ENCODE results near the gene HNRNPK.

Gene HNRNPK

DNA sequence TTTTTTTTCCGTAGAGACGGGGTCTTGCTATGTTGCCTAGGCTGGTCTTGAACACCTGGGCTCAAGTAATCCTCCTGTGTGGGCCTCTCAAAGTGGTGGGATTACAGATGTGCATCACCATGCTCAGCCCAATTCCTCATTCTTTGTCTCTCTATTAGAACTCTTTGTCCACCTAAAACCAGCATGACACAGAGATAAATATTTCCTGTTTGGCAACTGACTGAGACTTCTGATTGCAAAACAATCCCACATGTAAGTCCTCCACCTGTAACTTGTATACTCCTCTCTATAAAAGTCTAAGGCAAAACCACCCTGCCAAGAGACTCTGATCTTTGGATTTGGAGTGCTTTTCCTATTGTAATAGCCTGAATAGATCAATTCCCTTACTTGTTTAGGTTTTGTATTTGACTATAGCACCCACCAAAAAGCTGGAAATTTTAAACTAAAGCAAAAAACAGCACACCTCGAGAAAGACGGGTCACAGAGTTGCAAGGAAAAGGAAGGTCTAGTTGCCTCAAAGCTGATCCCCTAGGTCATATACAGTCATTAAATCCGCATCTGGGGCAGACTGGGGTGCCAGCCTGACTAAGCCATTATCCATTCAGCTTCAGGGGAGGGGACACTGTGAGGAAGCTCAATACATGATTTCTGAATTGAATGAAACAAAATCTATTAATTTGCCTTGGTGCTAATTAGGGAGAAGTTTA, 45.3 kb downstream of the HNRNPK start:
- no peak for DNase-seq (ENCODE audit: low read depth in 2 of 3, low spot score in 1 of 3)

GRCh38 chr9:83933790-83934189, 46.2 kb downstream of the HNRNPK start:
- no peak for DNase-seq (ENCODE audit: low read depth in 2 of 3, low spot score in 1 of 3)

- DNase-seq (ENCODE audit: low read depth in 2 of 3, low spot score in 1 of 3): no peak
These were observed 47.2 kb downstream of the HNRNPK start for GRCh38 chr9:83932851-83933250.

- DNase-seq (ENCODE audit: low read depth in 2 of 3, low spot score in 1 of 3): no peak
These were observed 48.0 kb downstream of the HNRNPK start for GRCh38 chr9:83932011-83932410.

DNA sequence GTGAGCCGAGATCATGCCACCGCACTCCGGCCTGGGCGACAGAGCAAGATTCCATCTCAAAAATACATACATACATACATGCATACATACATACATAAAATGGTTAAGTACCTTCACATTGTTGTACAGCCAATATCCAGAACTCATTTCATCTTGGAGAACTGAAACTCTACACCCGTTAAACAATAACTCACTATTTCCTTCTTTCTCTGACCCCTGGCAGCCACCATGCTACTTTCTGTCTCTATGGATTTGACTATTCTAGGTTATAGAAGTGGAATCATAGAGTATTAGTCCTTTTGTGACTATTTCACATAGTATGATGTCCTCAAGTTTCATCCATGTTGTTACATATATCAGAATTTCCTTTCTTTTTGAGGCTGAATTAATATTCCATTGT, 49.1 kb downstream of the HNRNPK start:
- no peak for DNase-seq (ENCODE audit: low read depth in 2 of 3, low spot score in 1 of 3)

GRCh38 chr9:83927591-83927990, 52.4 kb downstream of the HNRNPK start:
- DNase-seq (ENCODE audit: low read depth in 2 of 3, low spot score in 1 of 3): no peak

DNA sequence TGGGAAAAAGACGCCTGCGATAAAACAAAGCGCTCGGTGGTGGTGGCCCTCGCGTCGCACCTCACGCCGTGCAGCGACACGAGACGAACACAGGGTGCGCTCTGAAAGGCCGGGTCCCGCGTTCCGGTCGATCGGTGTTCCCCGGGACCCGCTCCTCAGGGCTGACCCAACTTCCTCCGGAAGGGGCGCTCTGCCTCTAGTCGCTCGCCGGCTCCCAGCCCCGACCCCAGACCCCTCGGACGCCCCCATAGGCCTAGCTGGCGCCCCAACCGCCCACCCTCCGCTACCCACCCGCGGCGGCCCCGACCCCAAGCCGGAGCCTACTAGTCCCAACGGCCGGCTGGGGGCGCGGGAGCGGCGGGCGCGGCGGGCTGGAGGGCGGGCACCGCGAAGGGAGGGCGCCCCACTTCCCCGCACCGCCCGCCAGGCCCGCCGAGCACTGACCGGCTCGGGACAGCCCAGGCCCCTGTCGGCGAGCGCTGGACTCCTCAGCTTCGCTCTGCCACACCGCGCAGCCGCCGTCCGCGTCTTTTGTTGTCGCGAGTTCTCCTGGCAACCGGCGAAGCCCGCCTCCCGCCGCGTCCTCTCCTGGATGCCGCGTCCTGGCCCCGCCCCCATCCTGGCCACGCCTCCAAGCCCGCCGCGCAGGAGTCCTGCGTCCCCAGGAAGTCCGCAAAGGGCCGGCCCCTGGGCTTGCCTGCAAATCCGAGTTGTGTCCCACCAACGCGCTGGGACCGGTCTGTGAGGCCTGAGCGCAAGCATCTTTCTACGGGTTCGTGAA, 58.9 kb downstream of the HNRNPK start, which contains the start of gene KIF27:
KIF27 (minus strand) TSS at position 506 of the 781 bp plus-strand sequence. CDS start 5,841 bp downstream, outside the sequence.
- DNase-seq (ENCODE audit: low read depth in 2 of 3, low spot score in 1 of 3): peak; percentile 94 to 99 (median 96)

DNA sequence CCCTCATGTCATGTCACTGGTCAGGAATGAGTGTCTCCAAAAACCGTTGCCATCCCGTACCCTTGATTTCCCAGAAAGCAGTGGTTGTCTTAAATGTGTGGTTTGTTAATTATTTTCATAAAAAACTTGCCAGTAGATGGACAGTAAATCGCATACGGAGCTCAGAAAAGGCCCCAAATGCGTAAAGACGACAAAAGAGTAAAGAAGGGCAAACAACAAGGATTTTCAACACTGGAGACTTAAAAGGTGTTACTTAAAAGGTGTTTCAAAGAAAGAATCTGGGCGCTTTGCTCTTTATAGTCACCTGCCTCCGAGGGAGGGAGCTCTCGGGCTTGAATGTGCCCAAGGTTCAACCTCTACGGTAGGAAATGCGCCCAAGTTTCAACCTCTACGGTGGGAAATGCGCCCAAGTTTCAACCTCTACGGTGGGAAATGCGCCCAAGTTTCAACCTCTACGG, 59.5 kb downstream of the HNRNPK start:
- no peak for DNase-seq (ENCODE audit: low read depth in 2 of 3, low spot score in 1 of 3)

DNA sequence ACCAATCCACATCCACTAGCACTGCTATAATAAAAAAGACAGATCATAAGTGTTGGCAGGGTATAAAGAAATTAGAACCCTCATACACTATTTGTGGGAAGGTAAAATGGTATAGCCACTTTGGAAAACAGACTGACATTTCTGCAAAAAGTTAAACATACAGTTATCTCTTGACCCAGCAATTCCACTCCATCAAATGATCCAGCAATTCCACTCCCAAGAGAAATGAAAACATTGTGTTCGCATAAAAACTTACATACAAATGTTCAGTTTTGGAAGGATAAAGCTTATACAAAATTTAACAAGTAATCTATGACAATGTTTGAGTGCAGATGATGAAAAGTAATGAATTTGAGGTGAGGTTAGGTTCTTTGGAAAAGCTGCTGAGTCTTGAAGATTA, 60.9 kb downstream of the HNRNPK start:
- DNase-seq (ENCODE audit: low read depth in 2 of 3, low spot score in 1 of 3): no peak
